Epithelial cell of esophagus (primary cell): Measurements from ENCODE around the gene RELL2.

Experiments
- DNase-seq: peaks from one replicate; pipeline ENCODE4 v3.0.0; 2010; ENCODE audit warnings: low read depth
- H3K4me3 ChIP-seq: 2 replicates; pipeline ENCODE4 v1.5.1; 2011; ENCODE audit warnings: mild to moderate bottlenecking, low read length, control low read depth
- TF ChIP-seq, protein P1 (sequence below): IDR thresholded peaks from 2 replicates; pipeline ENCODE4 v1.5.1; 2011; ENCODE audit warnings: low read depth, mild to moderate bottlenecking, low read length, control low read depth, inconsistent platforms; ENCODE audit not compliant: insufficient read depth; ENCODE audit errors: missing control alignments

Gene RELL2, protein sequence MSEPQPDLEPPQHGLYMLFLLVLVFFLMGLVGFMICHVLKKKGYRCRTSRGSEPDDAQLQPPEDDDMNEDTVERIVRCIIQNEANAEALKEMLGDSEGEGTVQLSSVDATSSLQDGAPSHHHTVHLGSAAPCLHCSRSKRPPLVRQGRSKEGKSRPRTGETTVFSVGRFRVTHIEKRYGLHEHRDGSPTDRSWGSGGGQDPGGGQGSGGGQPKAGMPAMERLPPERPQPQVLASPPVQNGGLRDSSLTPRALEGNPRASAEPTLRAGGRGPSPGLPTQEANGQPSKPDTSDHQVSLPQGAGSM

DNA sequence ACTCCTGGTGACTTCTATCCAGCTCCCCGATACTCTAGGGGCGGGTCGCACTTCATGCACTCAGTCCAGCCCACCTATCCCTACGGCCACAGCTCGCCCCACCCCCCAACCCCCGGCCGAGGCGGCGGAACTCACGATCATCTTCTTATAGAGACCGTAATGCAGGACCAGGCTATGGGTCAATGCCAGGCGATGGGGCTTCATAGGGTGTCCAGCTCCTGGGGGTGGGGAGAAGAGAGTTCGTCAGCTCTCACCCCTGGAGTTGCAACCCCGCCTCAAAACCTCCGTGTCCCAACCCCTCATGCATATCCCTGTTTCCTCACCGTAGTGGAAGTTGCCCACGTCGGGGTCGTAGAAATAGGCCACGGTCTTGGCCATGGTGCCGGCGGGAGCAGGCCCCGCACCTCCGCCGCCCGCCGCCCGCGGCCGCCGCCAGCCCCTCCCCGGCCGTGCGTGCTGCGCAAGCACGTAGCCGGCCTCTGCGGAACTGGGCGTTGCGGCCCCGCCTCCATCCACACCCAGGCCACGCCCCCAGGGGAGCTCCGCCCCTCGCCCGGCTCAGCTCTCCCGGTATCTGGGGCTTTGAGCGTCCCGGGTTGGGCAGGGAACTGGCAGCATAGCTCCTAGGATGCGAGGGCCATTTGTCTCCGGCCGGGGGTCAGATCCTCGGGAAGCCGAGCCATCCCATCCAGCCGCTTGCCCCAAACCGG is at the start of gene RELL2, which contains the start of gene HDAC3:
RELL2 (plus strand) TSS at position 585 of the 710 bp plus-strand sequence. CDS start 1,229 bp downstream, outside the sequence.
HDAC3 (minus strand) TSS at position 437 of the 710 bp plus-strand sequence; CDS start at position 378, 59 bp downstream.
- peak; percentile 95 for DNase-seq
- TF ChIP-seq, protein P1, sequence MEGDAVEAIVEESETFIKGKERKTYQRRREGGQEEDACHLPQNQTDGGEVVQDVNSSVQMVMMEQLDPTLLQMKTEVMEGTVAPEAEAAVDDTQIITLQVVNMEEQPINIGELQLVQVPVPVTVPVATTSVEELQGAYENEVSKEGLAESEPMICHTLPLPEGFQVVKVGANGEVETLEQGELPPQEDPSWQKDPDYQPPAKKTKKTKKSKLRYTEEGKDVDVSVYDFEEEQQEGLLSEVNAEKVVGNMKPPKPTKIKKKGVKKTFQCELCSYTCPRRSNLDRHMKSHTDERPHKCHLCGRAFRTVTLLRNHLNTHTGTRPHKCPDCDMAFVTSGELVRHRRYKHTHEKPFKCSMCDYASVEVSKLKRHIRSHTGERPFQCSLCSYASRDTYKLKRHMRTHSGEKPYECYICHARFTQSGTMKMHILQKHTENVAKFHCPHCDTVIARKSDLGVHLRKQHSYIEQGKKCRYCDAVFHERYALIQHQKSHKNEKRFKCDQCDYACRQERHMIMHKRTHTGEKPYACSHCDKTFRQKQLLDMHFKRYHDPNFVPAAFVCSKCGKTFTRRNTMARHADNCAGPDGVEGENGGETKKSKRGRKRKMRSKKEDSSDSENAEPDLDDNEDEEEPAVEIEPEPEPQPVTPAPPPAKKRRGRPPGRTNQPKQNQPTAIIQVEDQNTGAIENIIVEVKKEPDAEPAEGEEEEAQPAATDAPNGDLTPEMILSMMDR, result no peak
- H3K4me3 ChIP-seq, result peak within 1 kb of the TSS; percentile 91

DNA sequence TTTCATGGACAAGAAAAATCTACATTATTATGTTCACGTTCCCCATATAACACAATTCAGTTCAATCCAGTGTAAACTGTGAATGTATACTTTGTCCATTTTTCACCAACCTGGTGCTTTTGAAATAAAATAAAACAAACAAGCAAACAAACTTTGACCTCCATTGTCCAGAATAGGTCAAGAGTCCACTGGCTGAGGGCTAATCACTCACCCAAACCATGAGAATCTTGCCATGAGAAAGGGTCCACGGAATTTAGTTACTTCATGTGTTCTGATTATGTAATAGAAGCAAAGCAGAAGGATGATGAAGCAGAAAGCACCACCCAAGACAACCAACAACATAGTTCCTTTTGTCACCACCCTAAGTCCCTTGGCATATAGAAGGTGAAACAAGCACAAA is 46.7 kb upstream of the RELL2 start:
- TF ChIP-seq, protein P1, result no peak
- no peak overlapping the region for H3K4me3 ChIP-seq
- DNase-seq, result no peak

DNA sequence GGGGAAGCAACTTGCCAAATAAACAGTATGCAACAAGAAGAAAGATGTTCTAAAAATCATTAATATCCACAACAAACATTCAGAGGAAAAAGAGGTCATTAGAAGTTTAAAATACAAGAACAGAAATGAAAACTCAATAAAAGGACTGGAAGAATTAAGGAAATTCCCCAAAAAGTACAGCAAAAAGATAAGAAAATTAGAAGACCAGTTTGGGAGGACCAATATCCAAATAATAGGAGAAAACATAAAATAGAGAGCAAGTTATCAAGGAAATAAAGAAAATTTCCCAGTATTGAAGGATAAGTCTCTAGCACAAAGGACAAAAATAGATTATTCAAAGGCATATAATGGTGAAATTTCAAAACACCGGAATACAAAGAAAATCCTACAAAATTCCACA is 39.9 kb upstream of the RELL2 start:
- TF ChIP-seq, protein P1, result no peak
- no peak overlapping the region for H3K4me3 ChIP-seq
- no peak for DNase-seq

DNA sequence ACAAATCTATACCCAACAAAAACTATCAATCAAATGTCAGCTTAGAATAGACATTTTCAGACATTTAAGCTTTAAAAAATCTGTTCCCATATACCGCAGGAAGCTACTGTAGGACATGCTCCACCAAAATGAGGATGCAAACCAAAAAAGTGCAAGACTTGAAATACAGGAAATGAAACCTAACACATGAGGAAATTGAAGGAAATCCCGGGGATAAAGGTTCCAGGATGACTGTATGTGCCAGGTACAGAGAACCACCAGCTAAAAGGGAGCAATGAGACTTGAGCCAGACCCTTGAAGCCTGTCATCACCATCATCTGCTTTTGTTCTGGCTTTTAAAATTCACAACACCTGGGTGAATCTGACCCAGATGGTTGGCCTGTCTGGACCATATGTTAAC is 39.4 kb upstream of the RELL2 start:
- H3K4me3 ChIP-seq, result no peak overlapping the region
- TF ChIP-seq, protein P1, result no peak
- DNase-seq, result peak; percentile 46

DNA sequence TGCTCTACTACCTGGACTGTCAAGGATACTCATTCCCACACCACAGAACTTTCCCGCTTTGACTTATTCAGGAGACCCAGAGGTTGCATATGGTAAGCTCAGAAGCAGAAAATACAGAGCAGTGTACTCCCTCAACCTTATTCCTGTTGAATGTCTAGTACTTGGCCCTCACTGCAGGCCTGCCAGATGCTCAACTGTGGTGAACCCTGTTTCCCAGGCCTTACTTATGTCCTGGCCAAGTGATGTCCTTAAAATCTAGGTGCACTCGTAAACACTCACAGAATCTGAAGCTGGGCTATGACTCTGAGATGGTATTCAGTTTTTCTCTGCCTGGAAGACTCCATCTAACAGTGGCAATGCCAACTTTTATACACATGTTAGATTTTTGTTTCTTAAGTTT is 39.0 kb upstream of the RELL2 start:
- TF ChIP-seq, protein P1, result no peak

DNA sequence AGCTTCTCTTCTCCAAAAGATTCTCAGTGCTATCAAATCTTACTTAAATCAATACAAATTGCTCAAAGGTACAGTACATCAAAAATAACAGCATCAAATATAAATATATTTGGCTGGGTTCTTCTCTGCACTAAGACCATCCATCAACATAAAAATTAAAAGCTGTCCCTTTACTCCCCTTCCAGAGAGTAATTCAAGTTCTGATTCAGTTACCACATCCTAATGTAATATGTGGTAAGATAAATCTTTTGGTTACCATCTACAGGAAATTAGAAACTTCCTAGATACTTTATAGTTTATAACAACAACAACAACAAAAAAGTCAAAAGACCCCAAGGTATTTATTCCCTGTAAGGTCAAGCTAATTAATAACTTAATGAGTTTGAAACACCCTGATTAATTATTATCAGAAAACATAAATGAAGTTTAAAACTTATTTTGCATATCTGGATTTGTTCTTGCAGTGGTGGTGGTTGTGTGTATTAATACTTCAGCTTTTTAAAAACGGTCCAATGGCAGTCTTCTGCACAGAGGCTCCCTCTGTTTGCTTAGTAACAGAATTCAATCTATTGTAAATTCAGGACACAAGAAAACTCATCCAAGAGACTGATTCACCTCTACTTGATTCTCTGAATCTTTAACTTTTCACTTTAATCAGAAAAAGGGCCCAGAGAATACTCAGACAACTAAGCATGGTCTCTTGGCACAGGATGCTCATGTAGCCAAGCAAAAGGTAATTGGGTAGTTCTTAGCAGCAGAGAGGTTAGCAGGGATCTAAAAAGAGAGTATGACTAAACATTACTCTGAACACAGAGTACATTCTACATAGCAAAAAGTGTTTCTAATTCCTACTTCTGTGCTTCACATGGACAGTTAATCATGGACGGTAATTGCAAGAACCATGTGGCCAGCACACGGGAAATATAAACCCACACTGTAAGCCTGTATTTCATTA is 38.1 kb upstream of the RELL2 start:
- DNase-seq, result no peak
- H3K4me3 ChIP-seq, result no peak overlapping the region
- TF ChIP-seq, protein P1, result no peak

More for the DNA sequence above, 39.0 kb upstream of the RELL2 start:
- H3K4me3 ChIP-seq, result no peak overlapping the region
- no peak for DNase-seq
